HepG2 (cell line): ENCODE results near the gene CHMP4B. TPM values are rescaled to one million over a fixed set of nuclear protein-coding genes. Genes with fewer than 3 reads are reported as not detected.

ENCODE experiments used
- AGO1 ChIP-seq: fragments of 200-400 bp; formaldehyde crosslinking; IDR thresholded peaks from 2 replicates; pipeline ENCODE4 v1.6.1; 2017; ENCODE audit warnings: mild to moderate bottlenecking, low read depth, low read length, moderate library complexity; ENCODE audit not compliant: poor library complexity, severe bottlenecking
- CCAR2 ChIP-seq: fragments of 200-400 bp; formaldehyde crosslinking; optimal IDR thresholded peaks from 2 replicates; pipeline ENCODE3; 2018; ENCODE audit warnings: low read depth, mild to moderate bottlenecking, low read length, moderate library complexity
- FOXP1 ChIP-seq, 2 experiments: fragments of 450-650 bp in 1 of 2; IDR thresholded peaks; 2 replicates each; pipeline ENCODE4 v1.6.1; 2017 to 2018; ENCODE audit warnings: antibody characterized with exemption in 1 of 2
- GTF3A ChIP-seq: sonication (generic); formaldehyde crosslinking; conservative IDR thresholded peaks from 2 replicates; pipeline ENCODE4 v1.4.0; 2020; ENCODE audit warnings: mild to moderate bottlenecking, missing genetic modification reagents
- MYNN ChIP-seq: sonication (generic); formaldehyde crosslinking; IDR thresholded peaks from 2 replicates; pipeline ENCODE4 v1.4.0; 2020; ENCODE audit warnings: mild to moderate bottlenecking, low read depth, missing genetic modification reagents
- SP2 ChIP-seq: sonication (generic); formaldehyde crosslinking; IDR thresholded peaks from 2 replicates; pipeline ENCODE4 v1.5.1; 2020; ENCODE audit warnings: mild to moderate bottlenecking, missing genetic modification reagents
- TARDBP ChIP-seq: sonication (generic); formaldehyde crosslinking; IDR thresholded peaks from 2 replicates; pipeline ENCODE4 v1.8.0; 2022; ENCODE audit warnings: mild to moderate bottlenecking, missing genetic modification reagents
- TFDP1 ChIP-seq: IDR thresholded peaks from 2 replicates; pipeline ENCODE4 v1.6.1; 2016; ENCODE audit warnings: missing compliant biosample characterization, missing genetic modification reagents, borderline replicate concordance
- TIGD3 ChIP-seq: sonication (generic); formaldehyde crosslinking; IDR thresholded peaks from 2 replicates; pipeline ENCODE4 v1.5.1; 2020; ENCODE audit warnings: mild to moderate bottlenecking, missing genetic modification reagents, borderline replicate concordance
- ZBTB40 ChIP-seq, 2 experiments: fragments of 450-650 bp in 1 of 2; sonication (generic) in 1 of 2; formaldehyde crosslinking in 1 of 2; IDR thresholded peaks; 2 replicates each; pipeline versions ENCODE4 v1.6.1 to v1.8.0; 2016 to 2022; ENCODE audit warnings: antibody characterized with exemption in 1 of 2, mild to moderate bottlenecking in 1 of 2, missing genetic modification reagents in 1 of 2
- ZNF124 ChIP-seq: sonication (generic); formaldehyde crosslinking; IDR thresholded peaks from 2 replicates; pipeline ENCODE4 v1.4.0; 2020; ENCODE audit warnings: missing genetic modification reagents
- ZNF280B ChIP-seq: sonication (generic); formaldehyde crosslinking; IDR thresholded peaks from 2 replicates; pipeline ENCODE4 v1.5.0; 2020; ENCODE audit warnings: missing genetic modification reagents, mild to moderate bottlenecking, borderline replicate concordance
- ZNF543 ChIP-seq: sonication (generic); formaldehyde crosslinking; IDR thresholded peaks from 2 replicates; pipeline ENCODE4 v1.4.0; 2020; ENCODE audit warnings: mild to moderate bottlenecking, missing genetic modification reagents
- ZNF775 ChIP-seq: sonication (generic); formaldehyde crosslinking; IDR thresholded peaks from 2 replicates; pipeline ENCODE4 v1.4.0; 2020; ENCODE audit warnings: missing genetic modification reagents, mild to moderate bottlenecking, moderate library complexity, borderline replicate concordance
- ZSCAN29 ChIP-seq: sonication (generic); formaldehyde crosslinking; conservative IDR thresholded peaks from 2 replicates; pipeline ENCODE4 v1.4.0; 2020; ENCODE audit warnings: mild to moderate bottlenecking, missing genetic modification reagents
- polyA plus RNA-seq, 8 experiments: library from polyadenylated mRNA; depleted of rRNA in 3 of 8; stranded (reverse) in 7 of 8; unstranded in 1 of 8; fragments of >200 nt; fragmentation: Illumina TruSeq in 4 of 8; extraction: Trizol in 4 of 8; gene quantifications; 2 replicates each; pipeline versions ENCODE4 v1.2.1 to v1.2.3, GENCODE V29; 2011 to 2016; ENCODE audit warnings: low read depth in 4 of 8, missing spikeins in 1 of 8, mixed read lengths in 1 of 8; ENCODE audit not compliant: insufficient read depth in 1 of 8
- total RNA-seq, 5 experiments: library from RNA; depleted of rRNA; stranded (reverse); fragments of >200 nt; fragmentation: Illumina TruSeq; extraction: Trizol; gene quantifications; 2 replicates each; pipeline ENCODE4 v1.2.3, GENCODE V29; 2016; ENCODE audit warnings: low read depth in 1 of 5

The CHMP4B gene
- total and polyA plus RNA-seq, 2 of the 13 experiments (the other 11 are each of a cell fraction or from before 2014, with no cell fraction given) = 40.1 to 45.6 TPM

- no peak for TF ChIP-seq ZBTB40 (IDR thresholded peaks at IDR 0.05)
- TF ChIP-seq ZBTB40 (CRISPR knock-in tag; IDR thresholded peaks at IDR 0.05) = no peak
- no peak for TF ChIP-seq MYNN
- TF ChIP-seq TARDBP (CRISPR knock-in tag) = no peak
- TF ChIP-seq AGO1 = no peak
- no peak for TF ChIP-seq ZNF543 (CRISPR knock-in tag)
- TF ChIP-seq TFDP1 (CRISPR knock-in tag) = 0 out of 2 replicates have a peak, but pooled peaks have one; percentile 15
- TF ChIP-seq ZNF280B (CRISPR knock-in tag) = no peak
- no peak for TF ChIP-seq ZSCAN29 (CRISPR knock-in tag)
- peak; percentile 35; the same call in 1 of the 2 replicates for TF ChIP-seq ZNF124
- no peak for TF ChIP-seq CCAR2
- no peak for TF ChIP-seq GTF3A
- no peak for TF ChIP-seq TIGD3
- peak; percentile 83 for TF ChIP-seq SP2
- TF ChIP-seq FOXP1 (IDR thresholded peaks at IDR 0.05) = no peak
- no peak for TF ChIP-seq FOXP1 (CRISPR knock-in tag; IDR thresholded peaks at IDR 0.05)
- TF ChIP-seq ZNF775 (CRISPR knock-in tag) = no peak
Measured at GRCh38 chr20:33826270-33826897, 15.2 kb downstream of the CHMP4B start (continued).
